GM12891 (cell line): ENCODE results near the gene RYR2.

Experiments
- POLR2A ChIP-seq: IDR thresholded peaks from 2 replicates; pipeline ENCODE4 v1.6.1; 2011; ENCODE audit warnings: low read depth, low read length, control low read depth
- POLR2AphosphoS5 ChIP-seq: IDR thresholded peaks from 2 replicates; pipeline ENCODE4 v1.6.1; 2011; ENCODE audit warnings: low read depth, low read length, control low read depth
- POU2F2 ChIP-seq: IDR thresholded peaks from 2 replicates; pipeline ENCODE4 v1.6.1; 2011; ENCODE audit warnings: low read depth, mild to moderate bottlenecking, control low read depth, low read length, moderate library complexity
- TAF1 ChIP-seq: IDR thresholded peaks from 2 replicates; pipeline ENCODE4 v1.6.1; 2011; ENCODE audit warnings: low read depth, low read length, control low read depth

GRCh38 chr1:237745545-237745944 is 703.6 kb downstream of the RYR2 start:
- no peak for TF ChIP-seq TAF1
- TF ChIP-seq POLR2AphosphoS5 = no peak
- no peak for TF ChIP-seq POLR2A
- no peak for TF ChIP-seq POU2F2
